Renal cortical epithelial cell (primary cell): ENCODE results near the gene OR2T11. TPM values are rescaled to one million over a fixed set of nuclear protein-coding genes. Genes with fewer than 3 reads are reported as not detected.
"Not testable (repeated sequence)": the region's sequence is repeated elsewhere in the genome, so short reads cannot be mapped to it uniquely, and the experiment has no call there.

Experiments used
- DNase-seq: peaks from one replicate; pipeline ENCODE4 v3.0.0-alpha.2; 2011; ENCODE audit warnings: low read depth
- total RNA-seq: library from RNA; depleted of rRNA; stranded (reverse); fragments of >200 nt; gene quantifications from 2 replicates; pipeline ENCODE4 v1.2.3, GENCODE V29; 2014

Gene OR2T11, protein sequence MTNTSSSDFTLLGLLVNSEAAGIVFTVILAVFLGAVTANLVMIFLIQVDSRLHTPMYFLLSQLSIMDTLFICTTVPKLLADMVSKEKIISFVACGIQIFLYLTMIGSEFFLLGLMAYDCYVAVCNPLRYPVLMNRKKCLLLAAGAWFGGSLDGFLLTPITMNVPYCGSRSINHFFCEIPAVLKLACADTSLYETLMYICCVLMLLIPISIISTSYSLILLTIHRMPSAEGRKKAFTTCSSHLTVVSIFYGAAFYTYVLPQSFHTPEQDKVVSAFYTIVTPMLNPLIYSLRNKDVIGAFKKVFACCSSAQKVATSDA
- 0.10 TPM in 1 of 2 replicates, not detected in the other for total RNA-seq

DNA sequence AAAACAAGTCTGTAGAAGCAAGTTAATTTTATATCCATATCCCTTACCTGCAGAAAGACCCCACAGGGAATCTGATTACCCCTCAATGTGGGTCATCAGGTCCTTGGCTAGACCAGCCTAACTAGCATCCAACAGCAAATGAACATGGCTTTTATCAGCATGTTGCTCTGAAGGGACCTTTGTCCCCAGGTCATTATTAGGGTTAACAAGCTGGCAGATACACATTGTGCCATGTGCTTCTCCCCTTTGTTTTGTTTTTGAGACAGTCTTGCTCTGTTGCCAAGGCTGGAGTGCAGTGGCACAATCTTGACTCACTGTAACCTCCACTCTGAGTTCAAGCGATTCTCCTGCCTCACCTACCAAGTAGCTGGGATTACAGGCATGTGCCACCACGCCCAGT, at the start of gene OR2T11:
Gene OR2T11, minus strand, starts transcription at position 101 of the 400 bp plus-strand sequence. CDS start 7,963 bp downstream, outside the sequence.
- not testable (repeated sequence) for DNase-seq

DNA sequence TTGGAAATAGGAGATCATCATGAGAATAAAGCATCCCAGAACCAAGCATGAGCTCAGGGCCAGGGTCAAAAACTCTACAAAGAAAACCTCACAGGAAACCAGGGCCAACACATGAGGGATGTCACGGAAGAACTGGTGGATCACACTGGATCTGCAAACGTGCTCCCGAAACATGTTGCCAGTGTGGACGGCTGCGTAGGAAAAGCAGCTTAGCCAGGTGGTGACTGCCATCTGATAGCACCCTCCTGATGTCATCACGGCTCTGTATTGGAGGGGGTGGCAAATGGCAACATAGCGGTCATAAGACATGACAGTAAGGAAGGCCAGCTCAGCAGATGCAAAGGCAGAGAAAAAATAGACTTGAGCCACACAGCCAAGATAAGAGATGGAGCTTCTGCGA, 46.8 kb upstream of the OR2T11 start:
- no peak for DNase-seq

DNA sequence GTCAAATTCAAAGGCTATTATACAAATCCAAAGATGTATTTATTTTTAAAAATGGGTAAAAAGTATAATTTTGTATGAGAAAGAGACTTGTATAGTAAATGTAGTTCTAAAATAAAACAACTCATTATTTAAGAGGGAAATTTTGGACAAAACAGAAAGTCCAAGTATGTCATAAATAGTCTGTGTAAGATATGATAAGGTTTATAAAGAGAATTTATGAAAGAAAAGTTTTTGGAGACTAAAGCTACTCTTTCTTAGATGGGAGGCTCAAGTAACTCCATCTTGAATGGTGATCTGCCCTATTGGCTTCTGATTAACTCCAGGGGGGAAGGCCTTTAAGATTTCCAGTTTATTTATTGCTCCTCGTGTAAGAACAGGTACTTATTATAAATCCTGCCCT, 35.1 kb upstream of the OR2T11 start:
- no peak for DNase-seq

DNA sequence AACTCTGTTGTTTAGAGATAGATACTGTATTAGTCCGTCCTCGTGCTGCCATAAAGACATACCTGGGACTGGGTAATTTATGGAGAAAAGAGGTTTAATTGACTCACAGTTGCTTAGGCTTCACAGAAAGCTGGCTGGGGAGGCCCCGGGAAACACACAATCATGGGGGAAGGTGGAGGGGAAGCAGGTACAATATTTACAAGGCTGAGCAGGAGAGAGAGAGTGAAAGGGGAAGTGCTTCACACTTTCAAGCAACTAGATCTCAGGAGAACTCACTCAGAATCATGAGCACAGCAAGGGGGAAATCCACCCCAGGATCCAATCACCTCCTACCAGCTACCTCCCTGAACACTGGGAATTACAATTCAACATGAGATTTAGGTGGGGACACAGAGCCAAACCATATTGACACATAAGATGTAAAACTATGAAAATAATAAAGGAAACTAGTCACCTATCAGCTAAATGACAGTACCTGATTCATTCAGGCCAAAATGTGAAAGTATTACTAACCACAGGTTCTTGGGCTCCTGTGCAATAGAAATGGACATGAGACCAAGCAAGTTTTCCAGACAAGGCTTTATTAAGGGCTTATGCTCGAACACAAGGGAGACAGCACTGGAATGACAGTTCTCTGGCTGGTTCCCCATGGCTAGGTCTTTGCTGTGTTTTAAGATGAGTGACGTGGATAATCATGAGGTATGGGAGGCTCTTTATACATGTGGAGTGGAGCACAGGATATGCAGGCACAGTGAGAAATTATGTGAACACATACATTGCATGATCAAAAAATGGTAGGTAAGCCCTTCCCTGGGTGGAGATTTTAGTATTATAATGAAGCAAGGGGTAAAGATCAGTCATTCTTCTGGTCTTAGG, 28.8 kb upstream of the OR2T11 start:
- not testable (repeated sequence) for DNase-seq

DNA sequence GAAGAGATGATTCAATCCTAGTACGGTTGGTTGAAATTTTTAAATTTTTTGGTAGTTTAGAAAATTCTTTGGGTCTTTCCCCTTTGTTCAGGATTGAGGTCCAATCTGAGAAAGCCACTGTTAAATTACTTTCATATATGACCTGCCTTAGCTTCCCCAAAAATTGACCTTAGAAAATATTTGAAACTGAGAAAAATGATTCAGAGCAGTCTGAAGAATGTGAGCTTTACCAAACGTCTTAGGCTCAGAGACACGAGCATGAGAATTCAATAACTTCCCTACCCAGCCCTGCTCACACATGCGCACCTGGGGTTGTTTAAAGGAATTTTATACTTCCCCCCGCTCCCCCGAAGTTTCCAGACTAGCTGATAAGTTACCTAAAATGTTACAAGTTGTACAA, 21.9 kb upstream of the OR2T11 start:
- DNase-seq: not testable (repeated sequence)

DNA sequence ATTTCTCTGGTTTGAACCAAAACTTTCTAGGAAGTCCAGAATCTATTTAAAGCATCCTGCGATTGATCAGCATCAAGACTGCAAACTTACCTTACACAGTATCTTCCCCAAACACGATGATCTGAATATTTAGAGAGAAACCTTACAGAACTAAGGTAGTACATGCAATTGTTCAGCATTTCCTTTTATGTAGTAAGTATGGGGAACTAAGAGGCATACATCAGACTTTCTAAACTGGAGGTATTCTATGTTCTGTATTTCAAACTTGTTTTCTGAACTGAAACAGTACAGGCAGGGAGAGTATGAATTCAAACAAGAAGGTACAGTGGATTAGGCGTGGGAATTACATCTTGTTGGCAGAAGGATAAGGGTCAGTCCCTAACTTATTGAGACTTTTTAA, 20.5 kb upstream of the OR2T11 start, which contains the start of gene OR2T27:
Gene OR2T27, minus strand, starts transcription at position 175 of the 400 bp plus-strand sequence. CDS start 4,644 bp downstream, outside the sequence.
- not testable (repeated sequence) for DNase-seq

DNA sequence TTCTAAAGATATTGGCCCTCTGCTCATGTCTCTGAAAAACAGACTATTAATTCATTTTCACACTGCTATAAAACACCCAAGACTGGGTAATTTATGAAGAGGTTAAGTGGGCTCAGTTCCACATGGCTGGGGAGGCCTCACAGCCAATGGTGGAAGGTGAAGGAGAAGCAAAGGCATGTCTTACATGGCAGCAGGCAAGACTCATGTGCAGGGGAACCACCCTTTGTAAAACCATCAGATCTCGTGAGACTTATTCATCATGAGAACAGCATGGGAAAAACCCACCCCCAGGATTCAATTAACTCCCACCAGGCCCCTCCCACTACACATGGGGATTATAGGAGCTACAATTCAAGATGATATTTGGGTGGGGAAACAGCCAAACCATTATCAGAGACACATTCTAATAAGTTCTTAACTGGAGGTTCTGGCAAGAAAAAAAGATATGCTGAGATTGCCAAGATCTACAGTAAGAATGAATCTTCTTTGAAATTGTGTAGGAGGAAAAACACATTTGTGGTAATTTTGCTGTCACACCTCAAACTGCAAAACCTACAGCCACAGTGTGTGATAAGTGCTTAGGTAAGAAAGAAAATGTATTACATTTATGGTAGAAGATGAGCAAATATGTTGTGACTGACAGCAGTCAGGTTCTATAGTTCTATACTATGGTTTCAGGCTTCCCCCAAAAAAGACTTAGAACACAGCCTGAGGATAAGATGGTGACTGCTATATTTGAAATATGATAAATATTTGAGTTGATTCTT, 14.1 kb upstream of the OR2T11 start:
- not testable (repeated sequence) for DNase-seq

DNA sequence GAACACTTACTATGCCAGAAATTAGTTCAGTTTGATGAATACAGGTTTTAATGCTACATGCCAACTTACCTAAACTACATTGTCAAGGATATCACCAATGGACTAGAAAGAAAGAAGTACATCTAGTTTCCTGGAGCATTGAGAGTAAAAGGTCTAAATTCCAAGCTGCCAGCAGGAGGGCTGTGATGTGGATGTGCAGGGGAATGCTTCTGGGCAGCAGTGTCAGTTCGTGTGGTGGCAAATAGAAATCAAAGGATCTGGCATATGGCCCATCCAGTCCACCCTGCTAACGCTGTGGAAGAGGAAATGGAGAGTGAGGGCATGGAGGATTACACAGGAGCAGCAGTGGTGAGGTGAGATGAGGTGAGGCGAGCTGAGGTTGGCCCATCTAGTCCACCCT, 10.3 kb upstream of the OR2T11 start, which contains the start of gene OR2T35:
Gene OR2T35, minus strand, starts transcription at position 101 of the 400 bp plus-strand sequence. CDS start 6,020 bp downstream, outside the sequence.
- not testable (repeated sequence) for DNase-seq

DNA sequence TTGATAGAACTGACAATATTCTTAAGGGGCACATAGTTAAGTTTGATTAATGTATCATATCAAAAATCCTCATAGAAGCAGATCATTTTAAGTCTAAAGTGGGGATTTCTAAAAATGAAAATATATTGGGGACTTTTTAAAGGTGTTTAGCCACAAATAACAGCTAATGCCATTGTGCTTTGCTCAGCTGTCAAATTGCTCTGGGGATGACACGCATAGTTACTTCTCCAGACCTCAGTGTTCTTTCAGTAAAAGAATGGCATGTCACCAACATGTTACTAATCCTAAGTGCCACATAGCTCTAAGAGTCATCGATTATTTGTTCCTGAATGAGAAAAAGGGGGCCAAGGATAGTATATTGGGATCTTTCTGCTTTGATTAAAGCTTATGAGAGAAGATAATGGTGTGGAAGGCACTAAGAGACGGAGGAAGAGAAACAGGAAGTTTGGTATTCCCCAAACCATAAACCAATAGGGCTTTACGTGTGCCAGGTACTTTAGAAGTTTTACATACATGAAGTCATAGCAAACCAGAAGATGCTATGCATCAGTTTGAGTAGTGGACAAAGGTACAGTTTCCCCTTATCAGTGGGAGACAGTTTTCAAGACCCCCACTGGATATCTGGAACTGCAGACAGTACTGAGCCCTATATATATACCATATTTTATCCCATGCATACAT, 8.2 kb upstream of the OR2T11 start:
- DNase-seq: not testable (repeated sequence)

DNA sequence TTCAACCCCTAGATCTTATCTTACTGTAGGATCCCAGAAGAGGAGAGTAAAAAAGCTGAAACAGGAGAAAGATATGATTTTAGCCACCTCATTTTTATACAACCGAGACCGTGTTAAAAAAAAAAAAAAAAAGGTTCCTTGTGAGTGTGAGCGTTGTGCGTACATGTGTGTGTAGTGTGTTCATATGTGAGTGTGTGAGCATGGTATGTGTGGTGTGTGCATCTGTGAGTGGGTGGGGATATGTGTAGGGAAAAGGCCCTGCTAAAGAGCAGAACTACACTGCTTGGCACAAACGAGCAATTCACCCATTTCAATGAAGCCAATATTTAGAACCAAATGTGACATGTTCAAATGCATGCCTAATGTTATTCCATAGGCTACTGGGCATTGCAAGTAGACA, 6.7 kb upstream of the OR2T11 start:
- DNase-seq: not testable (repeated sequence)

DNA sequence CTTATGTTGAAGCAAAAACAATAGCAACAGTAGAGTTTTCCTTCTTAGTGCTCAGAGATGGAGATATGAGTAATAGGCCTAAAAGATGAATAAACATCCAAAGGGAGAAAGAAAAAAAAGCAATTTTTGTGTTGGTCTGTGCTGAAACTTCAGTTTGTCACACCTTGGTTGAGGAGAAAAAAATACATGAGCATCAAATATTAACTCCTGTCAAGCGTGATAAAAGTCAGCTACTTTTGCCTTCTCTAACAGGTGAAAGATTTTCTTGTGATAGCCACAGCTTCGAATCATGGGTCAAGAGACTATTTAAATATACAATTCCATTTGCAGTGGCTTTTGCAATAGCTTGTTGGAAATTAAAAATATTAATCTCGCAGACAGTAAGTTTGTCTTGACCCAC, 6.0 kb upstream of the OR2T11 start:
- not testable (repeated sequence) for DNase-seq

DNA sequence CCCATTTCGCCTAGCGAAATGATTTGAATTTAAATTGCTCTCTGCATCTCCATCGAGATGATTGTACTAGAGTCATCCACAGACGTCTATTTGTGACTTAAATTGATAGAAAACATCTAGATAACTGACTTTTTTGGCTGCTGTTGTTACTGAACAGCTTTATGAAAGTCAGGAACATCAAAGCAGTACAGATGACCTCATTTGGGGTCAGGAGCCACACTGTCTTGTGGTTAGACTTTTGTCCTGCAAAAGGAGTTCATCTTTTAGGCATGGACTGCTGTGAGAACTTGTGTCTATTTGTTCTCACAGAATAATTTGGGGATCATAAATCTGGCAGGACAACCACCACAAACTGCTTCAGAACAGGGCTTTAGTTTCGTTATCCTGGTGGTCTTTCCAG, 4.8 kb upstream of the OR2T11 start:
- DNase-seq: not testable (repeated sequence)

DNA sequence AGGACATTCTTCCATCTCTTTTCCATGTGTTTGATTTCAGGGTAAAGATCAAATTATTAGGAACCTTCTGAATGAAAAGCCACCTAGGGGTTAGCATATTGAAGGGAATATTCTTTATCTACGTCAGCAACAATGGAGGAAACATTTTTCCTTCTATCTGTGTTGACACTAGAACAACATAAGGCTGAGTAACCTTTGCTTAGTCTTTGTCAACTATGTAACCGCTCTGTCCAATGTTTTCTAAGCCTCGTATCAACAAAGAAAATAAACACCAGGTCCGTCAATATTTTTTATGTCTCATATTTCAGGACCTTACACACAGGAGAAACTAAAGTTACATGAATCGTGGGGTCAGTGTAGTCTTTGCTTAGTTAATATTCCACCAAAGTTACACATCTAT, 1.7 kb upstream of the OR2T11 start:
- DNase-seq: not testable (repeated sequence)

DNA sequence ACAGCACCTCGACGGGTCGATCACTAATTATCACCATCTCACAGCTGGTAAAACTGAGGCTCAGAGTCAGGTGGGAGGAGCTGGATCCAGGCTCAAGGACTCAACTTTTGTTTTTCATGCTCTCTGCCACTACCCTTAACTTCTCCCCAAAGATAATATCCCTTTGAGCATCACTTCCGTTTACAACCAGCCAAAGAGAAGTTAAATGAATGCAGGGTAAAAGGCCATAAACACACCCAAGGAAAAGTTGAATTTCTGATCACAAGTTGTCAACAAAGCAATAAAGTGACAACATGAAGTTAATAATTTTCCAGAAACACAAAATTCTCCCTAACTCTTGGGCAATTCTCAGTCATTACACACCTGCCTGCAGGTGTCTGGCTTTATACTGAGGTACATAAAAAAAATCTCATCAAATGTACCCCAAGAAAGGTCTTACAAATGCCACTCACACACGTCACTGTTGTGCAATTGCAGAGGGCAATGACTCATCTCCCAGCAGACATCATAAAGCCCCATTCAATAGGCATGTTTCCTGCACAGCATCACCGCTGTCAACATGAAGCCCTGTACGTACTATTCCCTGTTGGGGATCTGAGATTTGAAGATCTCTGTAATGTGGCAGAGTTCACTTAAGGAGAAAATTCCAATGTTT, 3.4 kb downstream of the OR2T11 start:
- peak; percentile 55 for DNase-seq

DNA sequence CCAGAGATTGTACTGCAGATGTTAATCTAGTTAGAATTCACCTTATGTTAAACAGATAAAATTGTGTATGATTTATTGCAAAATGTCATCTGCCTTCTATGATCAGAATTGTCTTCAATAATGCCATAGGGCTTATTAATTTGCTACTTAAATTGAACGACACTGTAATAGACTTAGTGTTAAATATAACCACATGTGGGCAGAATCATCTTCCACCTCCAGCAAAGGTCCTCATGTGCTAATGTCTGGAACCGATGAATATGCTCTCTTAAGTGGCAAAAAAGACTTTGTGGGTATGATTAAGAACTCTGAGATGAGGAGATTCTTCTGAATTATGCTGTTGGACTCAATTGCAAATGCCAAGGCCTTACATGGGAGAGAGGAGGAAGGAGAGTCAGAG, 4.3 kb downstream of the OR2T11 start:
- no peak for DNase-seq

DNA sequence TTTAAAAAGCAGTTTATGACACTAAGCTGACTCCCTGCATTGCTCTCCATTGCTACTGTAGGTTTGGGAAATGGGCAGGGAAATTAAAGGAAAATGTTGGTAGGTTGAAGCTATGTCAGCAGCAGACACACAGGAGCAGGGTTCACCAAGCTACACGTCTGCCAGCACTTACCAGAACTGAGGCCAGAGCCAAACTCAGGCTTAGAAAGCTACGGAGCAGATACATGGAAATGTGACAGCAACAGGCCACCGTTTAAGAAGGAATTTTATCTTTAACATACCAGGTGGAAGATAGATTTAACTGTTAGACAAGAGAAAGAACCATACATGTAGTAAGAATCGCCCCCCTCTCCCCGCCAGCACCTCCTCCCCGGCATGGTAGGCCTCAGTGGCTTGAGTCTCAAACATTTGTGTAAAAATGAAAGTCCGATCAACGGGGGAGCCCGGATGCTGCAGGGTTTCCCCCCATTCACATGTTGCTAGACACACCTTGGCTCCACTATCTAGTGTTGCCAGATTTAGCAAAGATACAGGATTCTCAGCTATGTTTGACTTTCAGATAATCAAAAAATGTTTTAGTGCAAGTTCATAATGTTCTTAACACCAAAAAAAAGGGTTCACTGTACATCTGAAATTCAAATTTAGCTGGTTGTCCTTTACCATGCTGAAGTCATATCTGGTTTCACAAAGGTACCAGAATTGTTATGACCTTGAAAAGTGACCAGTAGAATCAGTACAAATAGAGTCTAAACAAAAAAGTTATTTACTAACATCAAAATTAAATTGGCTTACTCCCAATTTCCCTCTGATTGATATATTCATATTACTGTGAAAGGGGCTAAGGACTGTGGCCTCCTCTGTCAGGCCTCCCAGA, 6.7 kb downstream of the OR2T11 start:
- DNase-seq: no peak

DNA sequence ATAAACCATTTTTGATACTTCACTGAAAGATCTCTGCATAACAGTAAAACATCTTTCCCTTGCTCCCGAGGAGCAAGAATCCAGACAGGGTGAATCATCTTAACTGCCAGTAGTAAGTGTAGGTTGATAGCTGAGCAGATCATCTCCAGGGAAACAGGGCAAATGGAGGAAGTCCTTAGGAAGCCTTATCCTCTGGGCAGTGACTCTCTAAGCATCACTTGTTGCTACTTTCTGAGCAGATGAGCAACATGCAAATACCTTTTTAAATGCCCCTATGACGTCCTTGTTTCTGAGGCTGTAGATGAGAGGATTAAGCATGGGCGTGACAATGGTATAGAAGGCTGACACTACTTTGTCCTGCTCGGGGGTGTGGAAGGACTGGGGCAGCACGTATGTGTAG, 8.9 kb downstream of the OR2T11 start:
- no peak for DNase-seq

DNA sequence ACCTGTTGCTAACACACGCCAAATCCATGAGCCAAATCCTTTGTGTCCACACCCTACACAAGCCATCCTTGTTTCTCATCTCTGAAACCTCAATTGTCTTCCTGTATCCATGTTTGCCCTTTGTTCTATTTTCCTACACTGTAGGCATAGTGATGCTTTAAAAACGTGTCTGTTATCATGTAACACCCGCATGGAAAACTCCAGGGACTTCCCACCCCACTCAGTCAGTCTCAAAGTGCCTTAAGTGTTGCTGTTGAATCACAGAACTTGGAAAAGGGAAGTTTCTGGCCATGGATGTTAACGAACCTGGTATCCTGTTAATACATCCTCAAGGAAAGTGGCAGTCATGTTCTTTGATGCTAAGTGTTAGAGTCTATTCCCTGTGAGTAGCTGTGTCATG, 9.7 kb downstream of the OR2T11 start:
- DNase-seq: no peak

DNA sequence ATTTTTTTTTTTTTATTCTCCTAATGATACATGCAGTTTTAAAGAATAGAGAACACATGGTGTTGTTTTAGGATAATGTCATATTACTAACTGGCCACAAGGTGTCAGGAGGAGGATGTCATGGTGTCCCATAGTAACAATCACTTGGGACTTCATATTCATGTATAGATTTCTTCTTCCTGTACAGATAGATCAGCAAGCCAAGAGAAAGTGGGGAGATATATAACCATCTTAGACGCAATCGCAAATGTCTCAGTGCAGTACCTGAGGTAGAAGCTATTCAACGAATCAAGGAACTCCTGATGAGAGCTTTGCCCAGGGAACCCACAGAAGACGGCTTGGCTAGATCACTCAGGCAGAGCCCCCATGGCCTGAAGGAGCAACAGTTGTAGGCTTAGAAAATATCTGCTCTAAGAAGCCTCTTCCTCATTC, 12.3 kb downstream of the OR2T11 start:
- DNase-seq: peak; percentile 49

DNA sequence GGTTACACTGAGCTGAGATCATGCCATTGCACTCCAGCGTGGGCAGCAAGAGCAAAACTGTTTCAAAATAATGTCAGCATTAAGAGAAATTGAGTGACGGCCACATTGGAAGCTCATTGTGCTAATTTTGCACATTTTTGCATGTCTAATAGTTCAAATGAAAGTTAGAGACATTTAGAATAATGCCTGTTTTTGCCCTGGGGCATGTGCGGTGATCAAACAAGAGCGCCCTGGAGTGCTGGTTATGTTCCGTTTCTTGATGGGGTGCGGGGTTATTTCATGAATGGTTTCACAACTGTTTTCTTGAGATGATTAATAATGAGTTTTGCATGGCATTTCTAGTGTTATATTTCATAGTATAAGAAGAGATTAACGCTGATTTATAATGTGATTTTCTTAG, 13.1 kb downstream of the OR2T11 start:
- no peak for DNase-seq
